GM19455 (cell line): ENCODE measurements around the gene CNN3.

Source experiments
- ATAC-seq: cut with Tn5 transposase; IDR thresholded peaks from one replicate; pipeline ENCODE4 v1.9.1; 2021; ENCODE audit not compliant: unreplicated experiment

CNN3 gene

DNA sequence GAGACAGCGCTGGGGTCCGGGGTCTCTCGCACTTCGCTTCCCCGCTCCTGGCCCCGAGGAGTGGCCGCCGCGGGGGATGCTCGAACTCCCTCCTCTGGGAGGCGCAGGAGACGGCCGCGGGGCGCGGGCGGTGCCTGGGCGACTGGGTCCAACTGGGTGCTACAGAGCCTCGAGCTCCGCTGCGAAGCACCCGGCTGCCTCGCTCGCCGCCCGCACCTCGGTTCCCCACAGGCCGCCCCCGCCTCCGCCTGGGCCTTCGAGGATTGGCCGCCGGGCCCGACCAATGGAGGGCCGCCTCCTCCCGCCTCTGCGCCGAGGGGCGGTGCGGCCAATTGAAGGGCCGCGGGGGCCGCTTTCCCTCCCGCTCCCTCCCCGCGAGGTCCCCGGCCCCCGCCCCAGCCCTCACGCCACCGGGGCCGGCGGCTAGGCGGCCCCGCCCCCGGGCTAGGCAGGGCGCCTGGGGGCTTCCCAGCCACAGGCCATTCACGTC is at the start of gene CNN3:
CNN3 (minus strand) TSS at position 196 of the 490 bp plus-strand sequence. CDS start 216 bp downstream, outside the sequence.
- no peak for ATAC-seq

DNA sequence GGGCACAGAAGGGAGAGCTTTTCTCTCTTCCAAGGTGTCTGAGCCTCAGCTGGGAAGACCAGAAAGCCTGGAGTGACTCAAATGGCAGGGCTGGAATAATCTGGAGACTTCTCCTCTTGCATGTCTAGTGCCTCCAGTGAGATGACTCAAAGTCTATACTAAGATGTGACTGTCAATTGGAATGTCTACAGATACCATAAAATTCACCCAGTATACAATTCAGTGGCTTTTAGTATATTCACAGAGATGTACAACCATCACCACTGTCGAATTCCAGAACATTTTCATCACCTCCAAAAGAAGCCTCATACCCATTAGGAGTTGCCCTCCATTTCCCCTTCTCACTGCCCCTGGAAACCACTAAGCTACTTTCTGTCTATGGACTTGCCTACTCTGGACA is 47.9 kb upstream of the CNN3 start:
- ATAC-seq = no peak

- ATAC-seq = no peak
Measured at GRCh38 chr1:94974241-94974640, 47.3 kb upstream of the CNN3 start.

DNA sequence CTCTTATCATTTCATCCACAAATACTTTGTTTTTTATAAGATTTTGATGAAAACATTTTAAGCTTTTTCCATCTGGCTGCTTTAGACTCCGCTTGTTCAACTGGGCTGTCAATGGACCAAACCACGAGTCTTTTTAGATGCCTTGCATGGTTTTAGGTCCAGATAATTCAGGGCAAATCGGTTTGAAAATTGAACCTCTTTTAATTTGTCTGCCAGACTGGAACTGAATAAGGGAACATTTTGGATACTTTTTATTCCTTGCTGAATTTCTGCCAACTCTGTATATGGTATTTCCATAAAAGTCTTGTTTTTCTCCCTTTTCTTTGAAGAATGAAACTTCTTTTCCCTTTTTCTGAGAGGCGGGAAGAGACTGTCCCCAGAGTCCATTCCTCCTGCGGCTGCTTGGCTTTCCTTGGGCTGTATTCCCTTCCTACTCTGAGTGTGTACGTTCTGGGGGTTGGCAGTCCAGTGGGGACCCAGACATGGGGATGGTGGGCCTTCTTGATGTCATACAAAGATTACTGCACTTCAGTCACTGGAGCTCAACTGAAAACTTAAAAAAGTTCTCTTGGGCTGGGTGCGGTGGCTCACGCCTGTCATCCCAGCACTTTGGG is 46.5 kb upstream of the CNN3 start:
- ATAC-seq = no peak

- no peak for ATAC-seq
Measured at GRCh38 chr1:94971491-94971924, 44.6 kb upstream of the CNN3 start.

GRCh38 chr1:94970783-94971182 is 43.9 kb upstream of the CNN3 start:
- ATAC-seq = no peak

- ATAC-seq = no peak
Measured at GRCh38 chr1:94969137-94969536, 42.2 kb upstream of the CNN3 start.

GRCh38 chr1:94966033-94966432 is 39.1 kb upstream of the CNN3 start:
- no peak for ATAC-seq

DNA sequence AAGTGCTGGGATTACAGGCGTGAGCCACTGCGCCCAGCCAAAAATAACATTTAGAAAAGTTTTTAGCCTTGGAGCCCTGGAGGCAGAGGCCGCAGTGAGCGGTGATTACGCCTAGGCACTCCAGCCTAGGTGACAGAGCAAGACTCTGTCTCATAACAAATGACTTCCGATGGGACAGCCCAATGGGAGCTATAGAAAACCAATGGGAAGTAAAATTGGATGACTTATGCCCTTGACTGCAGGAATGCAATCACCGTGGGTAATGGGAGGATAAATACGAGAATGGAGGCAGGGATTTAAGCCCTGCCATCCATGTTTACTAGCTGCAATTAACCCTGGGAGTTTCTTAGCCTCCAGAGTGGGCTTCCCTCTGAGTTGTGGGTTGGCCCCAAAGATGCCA is 37.0 kb upstream of the CNN3 start:
- ATAC-seq = no peak

DNA sequence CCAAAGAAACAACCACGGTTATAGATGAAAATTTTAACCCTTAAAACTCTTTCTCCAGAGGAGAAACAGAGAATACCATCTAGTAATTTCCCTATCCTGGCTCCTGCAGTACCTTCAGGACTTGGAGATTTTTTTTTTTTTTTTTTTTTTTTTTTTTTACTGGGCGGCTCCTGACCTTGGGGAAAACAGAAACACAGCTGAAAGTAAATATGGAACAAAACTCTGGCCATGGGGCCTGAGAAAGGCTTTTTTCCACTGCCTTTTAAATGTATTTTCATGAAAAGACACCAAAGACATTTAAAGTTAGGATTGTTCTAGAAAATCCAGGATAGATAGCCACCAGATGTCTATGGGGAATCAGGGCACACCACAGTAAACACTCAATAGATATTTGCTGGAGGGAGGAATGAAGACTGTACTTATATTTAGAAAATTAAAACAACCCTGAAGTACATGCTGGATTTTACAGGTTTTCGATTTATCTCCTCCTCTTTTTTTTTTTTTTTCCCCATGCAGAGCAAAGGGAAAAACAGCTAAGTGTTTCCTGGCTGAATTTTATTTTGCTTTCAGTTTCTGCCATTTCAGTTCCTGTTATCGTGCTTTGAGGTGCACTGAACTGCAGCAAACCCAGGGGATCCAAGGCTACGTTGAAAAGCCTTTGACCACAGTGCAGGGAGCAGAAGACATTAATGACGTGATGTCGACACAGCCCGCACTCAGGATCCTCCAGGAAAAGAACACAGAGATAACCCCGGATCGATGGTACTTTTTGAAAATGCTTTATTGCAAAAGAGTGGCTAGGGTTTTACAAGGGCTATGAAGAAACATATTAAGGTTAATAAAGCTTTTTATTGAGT is 35.7 kb upstream of the CNN3 start:
- peak; percentile 93 for ATAC-seq

DNA sequence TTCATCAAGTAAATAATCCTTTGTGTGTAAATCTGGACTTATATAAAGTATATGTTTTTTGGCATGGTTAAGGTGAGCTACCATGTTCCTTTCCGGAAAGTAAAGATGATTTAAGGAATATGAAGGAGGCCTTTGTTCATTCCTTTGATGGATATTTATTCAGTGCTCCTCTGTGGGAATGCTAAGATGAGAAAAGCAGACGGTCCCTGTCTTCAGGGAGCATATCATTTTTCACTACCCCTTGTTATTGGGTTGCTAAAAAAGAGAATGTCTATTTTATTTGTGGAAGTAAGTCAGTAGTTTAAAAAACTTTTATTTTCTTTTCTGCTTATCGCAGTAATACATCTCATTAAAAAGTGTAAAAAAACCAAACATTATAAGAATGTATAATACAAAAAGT is 35.1 kb upstream of the CNN3 start:
- ATAC-seq = no peak

DNA sequence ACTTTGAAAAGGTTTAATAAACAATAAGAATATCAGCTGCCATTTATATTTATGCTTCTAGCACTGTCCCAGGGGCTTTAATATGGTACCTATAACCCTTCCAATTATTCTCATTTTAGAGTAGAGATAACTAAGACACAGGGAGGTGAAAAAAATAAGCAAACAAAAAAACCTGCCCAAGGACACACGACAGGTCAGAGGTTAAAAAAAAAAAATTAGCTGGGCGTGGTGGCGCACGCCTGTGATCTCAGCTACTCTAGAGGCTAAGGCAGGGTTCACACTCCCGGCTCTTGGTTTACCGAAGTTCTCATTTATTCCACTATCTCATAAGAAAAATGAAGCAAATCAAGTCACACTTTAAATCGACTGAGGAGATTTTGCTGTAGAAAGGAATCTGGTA is 34.7 kb upstream of the CNN3 start:
- no peak for ATAC-seq

GRCh38 chr1:94958081-94958480 is 31.2 kb upstream of the CNN3 start:
- ATAC-seq = no peak

DNA sequence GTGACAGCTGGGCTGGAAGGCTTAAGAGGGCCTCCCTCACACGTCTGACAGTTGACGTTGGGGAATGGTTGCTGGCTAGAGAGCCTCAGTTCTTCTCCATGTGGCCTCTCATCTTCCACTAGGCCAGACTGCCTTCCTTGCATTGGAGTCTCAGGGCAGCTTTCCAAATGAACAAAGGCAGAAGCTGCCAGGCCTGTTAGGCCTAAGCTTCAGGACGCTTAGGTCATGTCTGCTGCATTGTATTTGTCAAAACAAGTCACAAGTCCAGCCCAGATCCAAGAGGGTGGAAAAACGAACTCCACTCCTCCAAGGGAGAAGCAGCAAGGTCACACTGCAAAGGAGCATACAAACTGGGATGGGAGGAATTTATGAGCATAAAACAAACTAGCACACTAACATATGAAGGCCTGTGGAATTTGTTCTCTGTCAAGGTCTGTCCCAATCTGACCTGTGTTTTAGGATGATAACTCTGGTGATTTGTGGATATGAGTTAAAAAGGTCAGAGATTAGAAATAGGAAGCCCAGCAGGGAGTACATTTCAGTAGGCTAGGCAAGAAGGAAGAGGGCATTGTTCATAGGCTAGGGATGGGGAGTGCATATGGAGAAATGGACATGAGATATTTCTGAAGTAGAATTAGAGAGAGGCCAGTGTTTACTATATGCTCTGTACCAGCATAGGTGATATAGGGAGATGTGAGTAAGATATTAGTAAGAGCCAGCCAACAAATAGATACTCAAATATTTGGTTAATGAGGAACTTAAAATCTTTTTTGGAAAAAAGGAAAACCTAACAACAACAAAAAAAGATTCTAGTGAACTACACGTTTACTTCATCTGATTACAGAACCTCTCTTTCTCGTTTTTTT is 29.1 kb upstream of the CNN3 start:
- ATAC-seq = no peak

DNA sequence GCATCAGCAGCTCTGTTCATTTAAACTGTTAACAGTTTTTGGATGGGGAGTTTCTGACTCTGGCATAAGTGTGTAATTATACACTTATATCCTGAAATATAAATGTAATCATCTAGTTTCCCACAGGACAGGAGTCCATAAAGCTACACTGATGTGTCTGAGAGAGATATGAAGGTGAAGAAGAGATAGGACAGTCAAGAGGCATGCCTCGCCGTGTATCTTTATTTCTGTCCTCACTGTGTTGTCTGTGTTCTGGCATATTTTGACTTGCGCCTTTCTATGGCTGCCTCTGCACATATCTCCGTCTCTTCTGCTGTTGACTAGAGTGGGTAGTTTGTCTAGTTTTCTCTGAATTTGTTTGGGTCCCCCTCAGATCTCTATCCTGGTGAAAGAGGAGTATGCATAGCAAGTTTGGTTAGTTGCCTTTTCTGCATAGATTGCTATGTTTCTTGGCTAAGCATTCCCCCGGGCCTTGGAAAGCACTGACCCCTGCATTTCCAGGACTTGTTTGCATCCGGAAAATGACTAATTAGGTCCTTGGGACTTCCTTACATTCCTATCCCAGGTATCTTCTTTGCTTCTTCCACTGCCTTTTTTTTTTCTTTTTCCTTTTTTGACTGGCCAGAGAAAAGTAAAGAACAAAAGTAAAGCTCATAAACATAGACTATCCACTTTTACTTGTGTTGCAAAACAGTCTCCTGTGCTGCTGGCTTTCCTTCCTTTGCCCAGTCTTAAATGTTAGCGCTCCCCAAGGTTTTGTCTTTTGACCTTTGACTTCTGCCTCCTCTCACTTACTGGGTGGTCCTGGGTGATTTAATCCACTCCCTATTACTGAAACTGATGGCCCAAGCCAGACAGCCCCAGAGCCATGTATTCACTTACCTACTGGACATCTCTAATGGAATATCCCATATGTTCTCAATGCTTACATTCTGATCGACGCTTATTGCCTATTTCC is 27.6 kb upstream of the CNN3 start:
- ATAC-seq = no peak

DNA sequence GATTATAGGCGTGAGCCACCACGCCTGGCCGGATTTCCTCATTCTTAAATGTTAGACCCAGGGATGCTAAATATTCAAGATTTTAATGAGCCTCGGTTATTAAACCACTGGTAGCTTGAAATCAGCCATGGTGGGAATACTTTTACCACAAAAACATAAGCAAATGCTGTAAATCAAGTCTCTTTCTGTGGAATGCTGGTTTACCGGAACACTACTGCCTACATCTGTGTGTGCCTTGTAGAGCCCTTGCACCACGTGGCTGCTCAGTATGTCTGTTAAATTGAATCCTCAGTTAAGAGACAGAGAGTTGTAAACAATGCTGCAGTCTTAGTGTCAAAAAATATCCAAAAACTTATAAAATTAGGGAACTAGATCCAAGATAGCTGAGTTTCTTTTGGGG is 26.8 kb upstream of the CNN3 start:
- no peak for ATAC-seq

GRCh38 chr1:94953107-94953506 is 26.2 kb upstream of the CNN3 start:
- ATAC-seq = no peak

- no peak for ATAC-seq
Measured at GRCh38 chr1:94952539-94952938, 25.6 kb upstream of the CNN3 start.

GRCh38 chr1:94951509-94952208 is 24.7 kb upstream of the CNN3 start:
- ATAC-seq = no peak

- ATAC-seq = no peak
Measured at GRCh38 chr1:94951046-94951445, 24.1 kb upstream of the CNN3 start.
